HG02943 (cell line): Measurements from ENCODE around the gene CCND2.
"Not testable (repeated sequence)": the region's sequence is repeated elsewhere in the genome, so short reads cannot be mapped to it uniquely, and the experiment has no call there.

Source experiments
- ATAC-seq: cut with Tn5 transposase; IDR thresholded peaks from one replicate; pipeline ENCODE4 v1.9.1; 2021; ENCODE audit warnings: mild to moderate bottlenecking, low read depth, moderate library complexity; ENCODE audit not compliant: unreplicated experiment

Gene CCND2

GRCh38 chr12:4273652-4274395 lies at the start of gene CCND2:
TSS of gene CCND2 (plus strand) at chr12:4273762. CDS start at chr12:4274041, 279 bp downstream.
- ATAC-seq: no peak

DNA sequence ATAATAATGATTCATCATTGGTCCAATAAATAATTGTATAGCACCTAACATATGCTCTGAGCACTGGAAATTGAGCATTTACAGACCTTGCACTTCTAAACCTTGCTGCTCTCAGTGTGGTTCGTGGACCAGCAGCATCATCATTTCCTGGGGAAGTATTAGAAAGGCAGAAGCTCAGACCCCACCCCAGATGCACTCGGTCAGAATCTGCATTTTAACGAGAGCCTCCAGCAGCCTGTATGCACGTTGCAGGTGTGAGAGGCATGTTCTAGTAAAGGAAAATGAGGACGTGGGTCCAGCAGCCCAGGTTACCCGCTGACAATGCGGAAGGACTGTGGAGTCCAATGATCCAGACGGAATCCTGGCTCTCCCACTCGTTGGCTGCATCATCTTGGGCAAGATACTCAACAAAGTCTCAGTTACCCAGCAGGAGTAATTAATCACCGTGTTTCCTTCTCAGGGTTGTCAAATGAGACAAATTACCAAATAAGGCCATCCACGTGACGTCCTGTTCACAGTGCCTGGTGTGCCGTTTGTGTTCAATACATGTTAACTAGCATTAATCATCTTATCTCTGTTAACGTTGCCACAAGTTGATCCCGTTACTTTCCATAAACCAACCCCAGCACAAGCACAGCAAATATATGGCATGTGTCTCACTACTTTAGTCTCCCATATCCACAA lies 49.2 kb upstream of the CCND2 start:
- ATAC-seq: no peak

GRCh38 chr12:4225571-4225970 lies 48.0 kb upstream of the CCND2 start:
- ATAC-seq: no peak

DNA sequence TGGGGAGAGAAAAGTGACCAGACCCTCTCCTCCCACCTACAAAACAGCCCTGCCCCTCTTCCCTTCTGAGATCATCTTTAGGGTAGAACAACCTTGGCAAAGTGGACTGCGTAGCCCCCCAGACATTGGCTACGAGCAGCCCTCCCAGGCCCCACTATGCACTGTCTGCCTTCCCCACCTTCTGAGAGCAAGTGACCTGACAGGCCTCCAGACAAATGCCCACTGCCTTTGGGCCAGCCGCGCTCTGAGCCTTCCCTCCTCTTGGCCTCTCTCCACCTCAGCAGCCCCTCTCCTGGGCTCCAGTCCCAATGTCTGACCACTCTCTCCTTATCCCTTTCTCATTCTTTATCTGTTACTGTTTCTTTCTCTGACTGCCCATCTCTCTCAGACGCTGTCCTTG lies 46.5 kb upstream of the CCND2 start:
- no peak for ATAC-seq

GRCh38 chr12:4228122-4228580 lies 45.4 kb upstream of the CCND2 start:
- ATAC-seq: no peak

DNA sequence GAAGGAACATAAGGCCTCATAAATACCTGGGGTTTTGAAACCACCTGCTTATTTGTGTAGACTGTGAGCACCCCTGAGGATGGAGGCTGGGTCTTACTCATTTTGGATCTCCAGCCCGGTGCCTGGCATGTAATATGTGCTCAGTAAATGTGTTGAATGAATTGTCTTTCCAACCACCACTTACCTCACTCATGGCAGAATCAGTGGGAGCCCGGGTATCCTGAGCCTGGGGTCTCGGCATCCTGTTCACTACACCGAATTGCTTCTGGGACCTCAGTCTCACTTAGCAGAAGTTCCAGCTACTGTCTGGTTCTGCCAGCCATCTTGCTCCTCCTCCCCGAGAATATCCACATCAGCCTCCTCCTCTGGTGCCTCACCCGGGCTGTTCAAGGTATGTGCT lies 43.0 kb upstream of the CCND2 start:
- no peak for ATAC-seq

GRCh38 chr12:4238577-4238976 lies 35.0 kb upstream of the CCND2 start:
- ATAC-seq: no peak

GRCh38 chr12:4239746-4240145 lies 33.8 kb upstream of the CCND2 start:
- no peak for ATAC-seq

GRCh38 chr12:4240161-4240783 lies 33.3 kb upstream of the CCND2 start:
- no peak for ATAC-seq

- no peak for ATAC-seq
These were observed 32.6 kb upstream of the CCND2 start for GRCh38 chr12:4240981-4241380.

DNA sequence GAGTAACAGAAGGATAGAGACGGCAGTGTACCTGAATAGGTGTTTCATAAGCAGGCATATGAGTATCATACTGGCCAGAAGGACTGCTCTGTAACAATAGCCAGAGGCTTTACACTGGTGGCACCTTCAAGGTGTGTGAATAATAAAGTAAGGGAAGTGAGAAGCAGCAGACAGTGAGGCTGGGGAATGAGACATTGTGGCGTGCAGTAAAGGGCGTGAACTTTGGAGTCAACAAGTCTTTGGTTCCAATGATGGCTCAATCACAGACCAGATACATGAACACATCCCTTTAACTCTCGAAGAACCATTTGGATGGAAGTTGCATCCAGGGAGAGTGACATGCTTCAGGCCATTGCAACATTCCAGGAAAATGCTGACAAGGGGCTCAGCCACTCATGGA lies 32.0 kb upstream of the CCND2 start:
- no peak for ATAC-seq

GRCh38 chr12:4242595-4242994 lies 31.0 kb upstream of the CCND2 start:
- no peak for ATAC-seq

GRCh38 chr12:4243091-4243490 lies 30.5 kb upstream of the CCND2 start:
- no peak for ATAC-seq

- not testable (repeated sequence) for ATAC-seq
These were observed 30.0 kb upstream of the CCND2 start for GRCh38 chr12:4243491-4244100.

DNA sequence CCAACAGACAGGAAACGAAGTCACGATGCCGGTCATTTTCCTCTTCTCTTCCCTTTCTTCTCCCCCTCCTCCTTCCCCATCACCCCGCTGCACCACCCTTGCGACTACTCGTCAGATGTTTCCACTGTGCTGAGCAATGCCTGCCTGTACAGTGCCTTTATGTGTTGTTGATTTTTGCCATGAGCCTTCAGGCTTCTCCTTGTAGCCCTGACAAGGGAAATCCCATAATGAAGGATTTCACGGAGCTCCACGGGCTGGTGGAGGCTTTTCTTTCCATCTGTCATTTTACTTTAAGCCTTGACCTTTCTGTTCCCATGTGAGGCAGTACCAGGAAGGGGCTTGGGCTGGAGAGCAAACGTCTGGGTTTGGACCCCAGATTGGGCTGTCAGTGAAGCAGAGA lies 28.7 kb upstream of the CCND2 start:
- ATAC-seq: no peak

GRCh38 chr12:4245446-4245845 lies 28.1 kb upstream of the CCND2 start:
- no peak for ATAC-seq

DNA sequence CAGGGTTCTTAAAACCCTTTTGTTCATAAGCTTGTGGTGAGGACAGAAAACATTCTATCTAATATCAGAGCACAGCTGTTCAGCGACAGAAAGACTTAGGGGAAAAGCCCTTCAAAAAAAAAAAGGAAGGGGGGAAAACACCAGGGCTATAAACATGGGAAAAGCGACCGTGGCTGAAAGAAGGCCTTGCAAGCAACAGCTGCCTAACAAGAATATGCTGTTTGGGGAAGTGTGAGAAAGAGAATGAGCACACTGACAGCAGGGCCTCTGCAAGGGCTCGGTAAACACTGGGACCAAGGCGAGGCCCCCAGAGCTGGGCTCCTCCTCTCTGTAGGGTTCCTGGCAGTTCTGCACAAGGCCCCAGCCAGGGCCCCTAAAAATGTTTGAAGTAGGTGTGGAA lies 27.4 kb upstream of the CCND2 start:
- no peak for ATAC-seq

DNA sequence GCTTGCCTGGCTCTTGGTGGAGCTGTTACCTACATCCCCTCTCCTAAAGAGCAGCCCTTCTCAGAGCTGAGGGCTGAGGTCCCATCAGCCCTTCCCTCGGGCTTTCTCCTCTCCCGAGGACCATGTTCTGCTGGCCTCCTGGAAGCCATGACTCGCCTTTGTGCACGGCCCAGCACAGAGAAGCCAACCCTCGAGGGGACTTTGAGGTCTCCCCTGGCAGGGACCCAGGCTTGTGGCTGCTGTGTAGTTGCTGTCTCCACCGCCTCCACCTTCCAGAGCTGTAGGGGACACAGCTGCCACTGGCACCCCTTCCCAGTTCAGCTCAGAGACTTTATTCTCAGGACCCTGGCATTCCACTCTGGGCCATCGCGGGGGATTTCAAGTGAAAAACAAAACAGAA lies 22.9 kb upstream of the CCND2 start:
- ATAC-seq: no peak

- ATAC-seq: no peak
These were observed 22.2 kb upstream of the CCND2 start for GRCh38 chr12:4251216-4251891.

DNA sequence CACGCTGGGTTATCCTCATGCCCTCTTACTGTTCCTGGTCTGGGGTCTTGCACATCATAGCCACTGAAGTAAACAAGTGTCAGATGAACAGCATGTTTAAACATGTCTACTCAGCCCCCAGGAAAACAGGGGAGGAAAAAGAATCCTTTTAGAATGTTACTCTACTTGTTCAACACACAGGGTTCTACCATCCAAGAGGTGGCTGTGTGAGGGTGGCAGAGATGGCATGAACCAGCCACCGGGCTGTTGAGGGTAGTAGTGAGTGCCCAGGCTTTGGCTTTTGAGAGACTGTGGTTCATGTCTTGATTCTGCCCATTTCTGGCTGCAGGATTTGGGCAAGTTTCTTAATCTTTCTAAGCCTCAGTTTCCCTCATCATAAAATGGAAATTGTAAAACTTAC lies 21.6 kb upstream of the CCND2 start:
- ATAC-seq: no peak

DNA sequence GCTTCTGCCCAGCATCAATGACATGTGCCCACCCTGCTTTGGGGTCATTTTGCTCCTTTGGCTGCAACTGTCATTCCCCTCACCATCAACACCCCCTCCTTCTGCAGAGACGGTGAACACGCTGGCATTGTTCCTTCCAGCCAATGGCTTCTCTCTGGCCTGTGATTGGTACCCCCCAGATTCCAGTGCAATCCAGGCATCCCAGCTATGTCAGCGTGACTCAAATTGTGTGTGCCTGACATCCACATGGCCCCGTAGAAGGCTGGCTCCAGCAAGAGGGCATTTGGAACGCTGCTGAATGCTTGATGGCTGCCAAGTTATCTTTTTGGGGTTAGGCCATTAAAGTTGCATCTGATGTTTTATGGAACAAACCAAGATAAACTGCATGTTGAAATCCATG lies 21.0 kb upstream of the CCND2 start:
- no peak for ATAC-seq
